Stimulated activated naive CD4-positive, alpha-beta T cell treated with Interleukin-2 at 50 U/mL for 16 hours (primary cell): ENCODE results near the gene PRR20B.
"Not testable (repeated sequence)": the region's sequence is repeated elsewhere in the genome, so short reads cannot be mapped to it uniquely, and the experiment has no call there.

ENCODE experiments used
- DNase-seq: peaks from one replicate; lab custom pipeline; 2025; lab: John Stamatoyannopoulos, UW

Gene PRR20B

GRCh38 chr13:57147188-57147587 lies at the start of gene PRR20B:
Gene PRR20B, plus strand, starts transcription at chr13:57147488. Its CDS starts 387 bp downstream, at chr13:57147875.
- DNase-seq, result not testable (repeated sequence)

GRCh38 chr13:57114945-57115344 lies 32.3 kb upstream of the PRR20B start:
- no peak for DNase-seq

GRCh38 chr13:57123681-57124080 lies 23.6 kb upstream of the PRR20B start:
- no peak for DNase-seq

- no peak for DNase-seq
Observed at GRCh38 chr13:57128909-57129308, 18.4 kb upstream of the PRR20B start.

- DNase-seq, result no peak
Observed at GRCh38 chr13:57136093-57136492, 11.2 kb upstream of the PRR20B start.

- DNase-seq, result no peak
Observed at GRCh38 chr13:57137585-57137984, 9.7 kb upstream of the PRR20B start.

- no peak for DNase-seq
Observed at GRCh38 chr13:57138988-57139387, 8.3 kb upstream of the PRR20B start.

- not testable (repeated sequence) for DNase-seq
Observed at GRCh38 chr13:57139781-57140180, 7.5 kb upstream of the PRR20B start.

GRCh38 chr13:57140235-57140968 lies 6.9 kb upstream of the PRR20B start, which contains the start of gene PRR20A:
Gene PRR20A, plus strand, starts transcription at chr13:57140918. Its CDS starts 387 bp downstream, at chr13:57141305.
- DNase-seq, result not testable (repeated sequence)

- DNase-seq, result not testable (repeated sequence)
Observed at GRCh38 chr13:57148106-57148505, 818 bp downstream of the PRR20B start.

- DNase-seq, result not testable (repeated sequence)
Observed at GRCh38 chr13:57153761-57154160, 6.5 kb downstream of the PRR20B start, which contains the start of gene PRR20C. Gene PRR20C, plus strand, starts transcription at chr13:57154061. Its CDS starts 387 bp downstream, at chr13:57154448.

- not testable (repeated sequence) for DNase-seq
Observed at GRCh38 chr13:57160332-57160731, 13.0 kb downstream of the PRR20B start, which contains the start of gene PRR20D. Gene PRR20D, plus strand, starts transcription at chr13:57160632. Its CDS starts 387 bp downstream, at chr13:57161019.

GRCh38 chr13:57166897-57167296 lies 19.6 kb downstream of the PRR20B start, which contains the start of gene PRR20E:
Gene PRR20E, plus strand, starts transcription at chr13:57167197. Its CDS starts 387 bp downstream, at chr13:57167584.
- DNase-seq, result not testable (repeated sequence)

- no peak for DNase-seq
Observed at GRCh38 chr13:57191667-57192066, 44.4 kb downstream of the PRR20B start.
